ENCODE data around the gene FOSL1.

Gene FOSL1

GRCh38 chr11:65917434-65918210 is 17.4 kb upstream of the FOSL1 start:
- no peak overlapping the region for H2AFZ ChIP-seq (ENCODE audit: low read depth, low read length)

GRCh38 chr11:65917077-65917433 is 16.9 kb upstream of the FOSL1 start:
- no peak overlapping the region for H3K4me3 ChIP-seq (ENCODE audit: low read length)
- peaks cover 23% of the 10 kb centered on the region for H3K4me1 ChIP-seq (ENCODE audit: insufficient read depth, low read length)
- no peak overlapping the region for H2AFZ ChIP-seq (ENCODE audit: low read depth, low read length)
- peaks cover 9% of the 10 kb centered on the region for H3K36me3 ChIP-seq (ENCODE audit: insufficient read depth, low read length)
- no peaks in the 10 kb centered on the region for H3K9me3 ChIP-seq (ENCODE audit: low read length)
- H3K27me3 ChIP-seq (ENCODE audit: insufficient read depth, low read length) = no peaks in the 10 kb centered on the region

More at GRCh38 chr11:65917434-65918210, 17.4 kb upstream of the FOSL1 start:
- H3K9me3 ChIP-seq (ENCODE audit: low read length) = no peaks in the 10 kb centered on the region
- H3K4me3 ChIP-seq (ENCODE audit: low read length) = peak overlapping the region; percentile 96
- H3K4me1 ChIP-seq (ENCODE audit: insufficient read depth, low read length) = peaks cover 23% of the 10 kb centered on the region
- no peaks in the 10 kb centered on the region for H3K27me3 ChIP-seq (ENCODE audit: insufficient read depth, low read length)
- H3K36me3 ChIP-seq (ENCODE audit: insufficient read depth, low read length) = peaks cover 14% of the 10 kb centered on the region

GRCh38 chr11:65916391-65916790 is 16.2 kb upstream of the FOSL1 start:
- Histone ChIP-seq H2AFZ (ENCODE audit: low read depth, low read length) (no peak overlapping the region), H3K36me3 (ENCODE audit: insufficient read depth, low read length) (peaks cover 6% of the 10 kb centered on the region), H3K4me1 (ENCODE audit: insufficient read depth, low read length) (peaks cover 23% of the 10 kb centered on the region), H3K9me3 (ENCODE audit: low read length) (no peaks in the 10 kb centered on the region), H3K27me3 (ENCODE audit: insufficient read depth, low read length) (no peaks in the 10 kb centered on the region), H3K4me3 (ENCODE audit: low read length) (no peak overlapping the region)

- peaks cover 4% of the 10 kb centered on the region for H3K36me3 ChIP-seq (ENCODE audit: insufficient read depth, low read length)
- H3K4me3 ChIP-seq (ENCODE audit: low read length) = no peak overlapping the region
- H3K27me3 ChIP-seq (ENCODE audit: insufficient read depth, low read length) = no peaks in the 10 kb centered on the region
- no peaks in the 10 kb centered on the region for H3K9me3 ChIP-seq (ENCODE audit: low read length)
- no peak overlapping the region for H2AFZ ChIP-seq (ENCODE audit: low read depth, low read length)
- H3K4me1 ChIP-seq (ENCODE audit: insufficient read depth, low read length) = peaks cover 22% of the 10 kb centered on the region
These were observed 15.6 kb upstream of the FOSL1 start for GRCh38 chr11:65915821-65916251.

GRCh38 chr11:65915101-65915820 is 15.1 kb upstream of the FOSL1 start:
- no peak overlapping the region for H3K4me3 ChIP-seq (ENCODE audit: low read length)
- peaks cover 16% of the 10 kb centered on the region for H3K4me1 ChIP-seq (ENCODE audit: insufficient read depth, low read length)
- H3K9me3 ChIP-seq (ENCODE audit: low read length) = no peaks in the 10 kb centered on the region
- H3K27me3 ChIP-seq (ENCODE audit: insufficient read depth, low read length) = no peaks in the 10 kb centered on the region
- H2AFZ ChIP-seq (ENCODE audit: low read depth, low read length) = no peak overlapping the region
- peaks cover 4% of the 10 kb centered on the region for H3K36me3 ChIP-seq (ENCODE audit: insufficient read depth, low read length)

- peaks cover 4% of the 10 kb centered on the region for H3K36me3 ChIP-seq (ENCODE audit: insufficient read depth, low read length)
- H3K4me1 ChIP-seq (ENCODE audit: insufficient read depth, low read length) = peaks cover 6% of the 10 kb centered on the region
- no peak overlapping the region for H3K4me3 ChIP-seq (ENCODE audit: low read length)
- no peaks in the 10 kb centered on the region for H3K27me3 ChIP-seq (ENCODE audit: insufficient read depth, low read length)
- no peaks in the 10 kb centered on the region for H3K9me3 ChIP-seq (ENCODE audit: low read length)
- no peak overlapping the region for H2AFZ ChIP-seq (ENCODE audit: low read depth, low read length)
These were observed 12.7 kb upstream of the FOSL1 start for GRCh38 chr11:65912845-65913244.

GRCh38 chr11:65911682-65912568 is 11.7 kb upstream of the FOSL1 start:
- Histone ChIP-seq H3K36me3 (ENCODE audit: insufficient read depth, low read length) (no peaks in the 10 kb centered on the region), H3K27me3 (ENCODE audit: insufficient read depth, low read length) (no peaks in the 10 kb centered on the region), H3K4me3 (ENCODE audit: low read length) (no peak overlapping the region), H3K9me3 (ENCODE audit: low read length) (no peaks in the 10 kb centered on the region), H3K4me1 (ENCODE audit: insufficient read depth, low read length) (no peaks in the 10 kb centered on the region), H2AFZ (ENCODE audit: low read depth, low read length) (peak overlapping the region; percentile 33)

- H3K27me3 ChIP-seq (ENCODE audit: insufficient read depth, low read length) = no peaks in the 10 kb centered on the region
These were observed 7.7 kb upstream of the FOSL1 start for GRCh38 chr11:65907878-65908277.

GRCh38 chr11:65906602-65907001 is 6.4 kb upstream of the FOSL1 start:
- no peaks in the 10 kb centered on the region for H3K9me3 ChIP-seq (ENCODE audit: low read length)

More at GRCh38 chr11:65907878-65908277, 7.7 kb upstream of the FOSL1 start:
- H2AFZ ChIP-seq (ENCODE audit: low read depth, low read length) = no peak overlapping the region
- H3K4me3 ChIP-seq (ENCODE audit: low read length) = no peak overlapping the region
- no peaks in the 10 kb centered on the region for H3K9me3 ChIP-seq (ENCODE audit: low read length)
- no peaks in the 10 kb centered on the region for H3K36me3 ChIP-seq (ENCODE audit: insufficient read depth, low read length)
- H3K4me1 ChIP-seq (ENCODE audit: insufficient read depth, low read length) = peaks cover 6% of the 10 kb centered on the region

GRCh38 chr11:65903715-65904114 is 3.5 kb upstream of the FOSL1 start:
- no peak overlapping the region for H3K4me3 ChIP-seq (ENCODE audit: low read length)
- H3K36me3 ChIP-seq (ENCODE audit: insufficient read depth, low read length) = no peaks in the 10 kb centered on the region
- H3K4me1 ChIP-seq (ENCODE audit: insufficient read depth, low read length) = peaks cover 13% of the 10 kb centered on the region
- no peak overlapping the region for H2AFZ ChIP-seq (ENCODE audit: low read depth, low read length)
- peaks cover 21% of the 10 kb centered on the region for H3K27me3 ChIP-seq (ENCODE audit: insufficient read depth, low read length)
- H3K9me3 ChIP-seq (ENCODE audit: low read length) = no peaks in the 10 kb centered on the region

More at GRCh38 chr11:65906602-65907001, 6.4 kb upstream of the FOSL1 start:
- no peak overlapping the region for H3K4me3 ChIP-seq (ENCODE audit: low read length)
- H3K4me1 ChIP-seq (ENCODE audit: insufficient read depth, low read length) = peaks cover 13% of the 10 kb centered on the region
- H2AFZ ChIP-seq (ENCODE audit: low read depth, low read length) = no peak overlapping the region
- H3K27me3 ChIP-seq (ENCODE audit: insufficient read depth, low read length) = peaks cover 7% of the 10 kb centered on the region
- no peaks in the 10 kb centered on the region for H3K36me3 ChIP-seq (ENCODE audit: insufficient read depth, low read length)

GRCh38 chr11:65903068-65903481 is 2.9 kb upstream of the FOSL1 start:
- H3K27me3 ChIP-seq (ENCODE audit: insufficient read depth, low read length) = peaks cover 21% of the 10 kb centered on the region
- H3K36me3 ChIP-seq (ENCODE audit: insufficient read depth, low read length) = no peaks in the 10 kb centered on the region
- H3K4me3 ChIP-seq (ENCODE audit: low read length) = no peak overlapping the region
- H3K9me3 ChIP-seq (ENCODE audit: low read length) = no peaks in the 10 kb centered on the region
- no peak overlapping the region for H2AFZ ChIP-seq (ENCODE audit: low read depth, low read length)
- H3K4me1 ChIP-seq (ENCODE audit: insufficient read depth, low read length) = peaks cover 13% of the 10 kb centered on the region

- Histone ChIP-seq H3K9me3 (ENCODE audit: low read length) (no peaks in the 10 kb centered on the region), H3K4me1 (ENCODE audit: insufficient read depth, low read length) (peaks cover 13% of the 10 kb centered on the region), H2AFZ (ENCODE audit: low read depth, low read length) (no peak overlapping the region), H3K27me3 (ENCODE audit: insufficient read depth, low read length) (peaks cover 21% of the 10 kb centered on the region), H3K36me3 (ENCODE audit: insufficient read depth, low read length) (no peaks in the 10 kb centered on the region), H3K4me3 (ENCODE audit: low read length) (no peak overlapping the region)
These were observed 652 bp upstream of the FOSL1 start for GRCh38 chr11:65900899-65901180.

Measured in neuron (in vitro differentiated cells).